B cell (primary cell): ENCODE measurements around the gene TBC1D22A. TPM values are rescaled to one million over a fixed set of nuclear protein-coding genes. Genes with fewer than 3 reads are reported as not detected.

Experiments used
- ATAC-seq: fragments of 200-7000 bp; cut with Tn5 transposase; one replicate; pipeline ENCODE4 v1.10.0; 2021; ENCODE audit warnings: low read depth, mild to moderate bottlenecking, moderate number of reproducible peaks, moderate library complexity
- CTCF ChIA-PET: fragments of 350-600 bp; sonication (Branson Sonifier 250); formaldehyde crosslinking; loops from one replicate; lab custom pipeline; 2021; ENCODE audit warnings: antibody characterized with exemption, inconsistent platforms; lab: Charles Lee
- POLR2A ChIA-PET: fragments of 350-600 bp; sonication (Branson Sonifier 250); formaldehyde crosslinking; loops from one replicate; lab custom pipeline; 2021; ENCODE audit warnings: antibody characterized with exemption; lab: Charles Lee
- DNase-seq: peaks from one replicate; pipeline ENCODE4 v3.0.0; 2013
- H2AFZ ChIP-seq: 2 replicates; pipeline ENCODE4 v1.6.1; 2012; ENCODE audit warnings: mild to moderate bottlenecking, low read depth, low read length; ENCODE audit not compliant: insufficient read depth, poor library complexity, severe bottlenecking
- H3K27ac ChIP-seq, 2 donors: 1 replicate in 1 of 2; 2 replicates in 1 of 2; pipeline ENCODE4 v1.5.1; 2012 to 2013; ENCODE audit warnings: low read length in 2 of 2, mild to moderate bottlenecking in 2 of 2, moderate library complexity in 1 of 2
- H3K27me3 ChIP-seq, 4 experiments: fragments of 200-600 bp in 1 of 4; sonication (generic) in 1 of 4; replicated peaks in 1 of 4; 1 replicate in 2 of 4; 2 replicates in 2 of 4; pipeline versions ENCODE4 v1.6.1 to v1.7.0; 2013 to 2016; ENCODE audit warnings: low read length in 3 of 4, mild to moderate bottlenecking in 2 of 4, mixed read lengths in 1 of 4, moderate library complexity in 1 of 4; ENCODE audit not compliant: insufficient read depth in 4 of 4, control insufficient read depth in 3 of 4; ENCODE audit errors: control extremely low read depth in 1 of 4
- H3K36me3 ChIP-seq, 2 experiments: replicated peaks in 1 of 2; 1 replicate in 1 of 2; 2 replicates in 1 of 2; pipeline versions ENCODE4 v1.6.1 to v1.7.1; 2013; ENCODE audit warnings: low read length in 1 of 2; ENCODE audit not compliant: insufficient read depth in 2 of 2, control insufficient read depth in 1 of 2; ENCODE audit errors: control extremely low read depth in 1 of 2, extremely low read depth in 1 of 2
- H3K4me1 ChIP-seq, 2 donors: fragments of 200-600 bp in 1 of 2; sonication (generic) in 1 of 2; 1 replicate in 1 of 2; 2 replicates in 1 of 2; pipeline versions ENCODE4 v1.5.1 to v1.6.1; 2013 to 2017; ENCODE audit warnings: low read length in 2 of 2; ENCODE audit not compliant: control insufficient read depth in 2 of 2, insufficient read depth in 2 of 2
- H3K4me2 ChIP-seq: replicated peaks from 2 replicates; pipeline ENCODE3; 2012; ENCODE audit warnings: mild to moderate bottlenecking, low read depth, low read length; ENCODE audit not compliant: poor library complexity, severe bottlenecking
- H3K4me3 ChIP-seq, 5 experiments: fragments of 200-600 bp in 1 of 5; sonication (generic) in 1 of 5; 1 replicate in 3 of 5; 2 replicates in 2 of 5; pipeline versions ENCODE4 v1.5.1 to v1.7.0; 2011 to 2016; ENCODE audit warnings: low read length in 4 of 5, mild to moderate bottlenecking in 4 of 5, low read depth in 2 of 5, control low read depth in 1 of 5, moderate library complexity in 1 of 5; ENCODE audit not compliant: insufficient read depth in 1 of 5; ENCODE audit errors: control extremely low read depth in 1 of 5, extremely low read depth in 1 of 5
- H3K79me2 ChIP-seq: fragments of 200-600 bp; sonication (generic); one replicate; pipeline ENCODE4 v1.6.0; 2016; ENCODE audit warnings: low read length; ENCODE audit not compliant: control insufficient read depth, insufficient read depth
- H3K9ac ChIP-seq: fragments of 200-600 bp; sonication (generic); 2 replicates; pipeline ENCODE4 v1.6.1; 2017; ENCODE audit warnings: mild to moderate bottlenecking, low read length, moderate library complexity
- H3K9me3 ChIP-seq, 3 donors: one replicate each; pipeline versions ENCODE4 v1.6.1 to v1.7.1; 2013; ENCODE audit warnings: low read length in 2 of 3; ENCODE audit not compliant: control insufficient read depth in 2 of 3, insufficient read depth in 1 of 3; ENCODE audit errors: control extremely low read depth in 1 of 3
- H4K20me1 ChIP-seq: 2 replicates; pipeline ENCODE4 v1.6.0; 2012; ENCODE audit warnings: mild to moderate bottlenecking, low read length; ENCODE audit not compliant: insufficient read depth, control insufficient read depth, poor library complexity, severe bottlenecking
- H3K27ac Mint-ChIP-seq: one replicate; pipeline ENCODE4 v1.8.0; 2021; ENCODE audit warnings: mixed read lengths
- H3K27me3 Mint-ChIP-seq: one replicate; pipeline ENCODE4 v1.8.0; 2021; ENCODE audit warnings: mixed read lengths
- H3K4me1 Mint-ChIP-seq: one replicate; pipeline ENCODE4 v1.8.0; 2021; ENCODE audit warnings: mixed read lengths
- H3K4me3 Mint-ChIP-seq: one replicate; pipeline ENCODE4 v1.8.0; 2021; ENCODE audit warnings: mixed read lengths
- H3K9me3 Mint-ChIP-seq: one replicate; pipeline ENCODE4 v1.8.0; 2022; ENCODE audit warnings: mixed read lengths; ENCODE audit not compliant: insufficient read depth
- EZH2 ChIP-seq: IDR thresholded peaks from 2 replicates; pipeline ENCODE4 v1.6.1; 2012; ENCODE audit warnings: borderline replicate concordance, low read depth, mild to moderate bottlenecking, moderate library complexity, low read length; ENCODE audit not compliant: insufficient read depth, poor library complexity, severe bottlenecking
- WGBS: methylation state at CpG from one replicate; pipeline ENCODE4 v1.1.5; 2013; ENCODE audit warnings: missing lambda C conversion rate; ENCODE audit not compliant: insufficient coverage; 5-methylcytosine and 5-hydroxymethylcytosine counted together
- intact Hi-C: fragments of 100-400 bp; cut with micrococcal nuclease; formaldehyde crosslinking; loops from one replicate; pipeline ENCODE4 v1.10.0; 2022
- polyA plus RNA-seq: library from polyadenylated mRNA; depleted of rRNA; stranded (reverse); fragments of >200 nt; gene quantifications from 2 replicates; pipeline ENCODE4 v1.2.3, GENCODE V29; 2012
- total RNA-seq, 2 donors: library from RNA; stranded (reverse); fragments of 120-200 nt in 1 of 2; gene quantifications; 1 replicate in 1 of 2; 2 replicates in 1 of 2; pipeline versions ENCODE4 v1.2.3 to v1.2.4, GENCODE V29; 2013 to 2022
- TF ChIP-seq, protein P1 (sequence below): fragments of 200-600 bp; IDR thresholded peaks from one replicate; pipeline ENCODE4 v1.8.0; 2022; ENCODE audit warnings: antibody characterized with exemption, mild to moderate bottlenecking

Gene TBC1D22A
- total and polyA plus RNA-seq, 2 donors (not counting 1 experiment from before 2014, with no cell fraction given) = 73.8 to 128 TPM

DNA sequence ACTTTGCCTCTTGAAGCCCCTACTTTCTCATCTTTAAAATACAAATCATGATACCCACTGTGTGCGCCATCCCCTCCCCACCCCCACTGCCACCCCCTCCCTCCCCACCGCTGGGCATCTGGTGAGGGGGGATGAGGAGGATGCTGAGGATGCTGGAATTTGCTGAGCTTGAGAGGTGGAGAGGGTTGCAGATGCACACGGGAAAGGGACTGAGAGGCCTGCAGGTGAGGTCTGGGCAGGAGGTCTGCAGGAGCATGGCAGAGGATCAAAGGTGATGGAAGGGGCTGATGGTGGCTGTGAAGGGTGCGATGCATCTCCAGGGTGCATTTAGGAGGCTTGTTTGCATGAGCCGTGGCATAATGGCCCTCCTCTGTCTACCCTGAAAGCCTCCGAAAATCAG, 7.6 kb upstream of the TBC1D22A start:
- ATAC-seq (no peak), DNase-seq (no peak)
- WGBS = 91% methylated on average over 3 of the region's 6 CpGs
- H3K4me1 ChIP-seq = peaks cover 6 to 35% of the 10 kb centered on the region in 2 donors
- TF ChIP-seq, protein P1, sequence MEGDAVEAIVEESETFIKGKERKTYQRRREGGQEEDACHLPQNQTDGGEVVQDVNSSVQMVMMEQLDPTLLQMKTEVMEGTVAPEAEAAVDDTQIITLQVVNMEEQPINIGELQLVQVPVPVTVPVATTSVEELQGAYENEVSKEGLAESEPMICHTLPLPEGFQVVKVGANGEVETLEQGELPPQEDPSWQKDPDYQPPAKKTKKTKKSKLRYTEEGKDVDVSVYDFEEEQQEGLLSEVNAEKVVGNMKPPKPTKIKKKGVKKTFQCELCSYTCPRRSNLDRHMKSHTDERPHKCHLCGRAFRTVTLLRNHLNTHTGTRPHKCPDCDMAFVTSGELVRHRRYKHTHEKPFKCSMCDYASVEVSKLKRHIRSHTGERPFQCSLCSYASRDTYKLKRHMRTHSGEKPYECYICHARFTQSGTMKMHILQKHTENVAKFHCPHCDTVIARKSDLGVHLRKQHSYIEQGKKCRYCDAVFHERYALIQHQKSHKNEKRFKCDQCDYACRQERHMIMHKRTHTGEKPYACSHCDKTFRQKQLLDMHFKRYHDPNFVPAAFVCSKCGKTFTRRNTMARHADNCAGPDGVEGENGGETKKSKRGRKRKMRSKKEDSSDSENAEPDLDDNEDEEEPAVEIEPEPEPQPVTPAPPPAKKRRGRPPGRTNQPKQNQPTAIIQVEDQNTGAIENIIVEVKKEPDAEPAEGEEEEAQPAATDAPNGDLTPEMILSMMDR = no peak
- TF ChIP-seq EZH2 = no peak
- H3K4me2 ChIP-seq = no peak overlapping the region
- intact Hi-C loops = no loop called here
- H4K20me1 ChIP-seq = no peaks in the 10 kb centered on the region
- H3K9me3 ChIP-seq = peaks cover 0 to 17% (median 13%) of the 10 kb centered on the region in 3 donors
- H3K27ac ChIP-seq = no peak overlapping the region
- H2AFZ ChIP-seq = no peak overlapping the region
- H3K27ac Mint-ChIP-seq = peak overlapping the region; percentile 56
- peaks cover 15% of the 10 kb centered on the region for H3K79me2 ChIP-seq
- no peaks in the 10 kb centered on the region for H3K36me3 ChIP-seq
- no peak overlapping the region for H3K9ac ChIP-seq
- H3K4me3 ChIP-seq = no peak overlapping the region
- peaks cover 5% of the 10 kb centered on the region for H3K9me3 Mint-ChIP-seq
- ChIA-PET POLR2A (interaction anchor here (0.6 kb wide), 1 partner anchor 142 kb away, joined by 3 read pairs; no protein-coding TSS in a partner anchor), CTCF (interaction anchor here (0.8 to 13.1 kb wide), 3 partner anchors 8 to 48 kb away, joined by 3 to 468 read pairs (median 87); no protein-coding TSS in a partner anchor)
- no peak overlapping the region for H3K4me3 Mint-ChIP-seq
- peaks cover 1% of the 10 kb centered on the region for H3K27me3 Mint-ChIP-seq
- peaks cover 24% of the 10 kb centered on the region for H3K4me1 Mint-ChIP-seq
- peaks cover 0 to 6% (median 0%) of the 10 kb centered on the region in 4 experiments for H3K27me3 ChIP-seq

DNA sequence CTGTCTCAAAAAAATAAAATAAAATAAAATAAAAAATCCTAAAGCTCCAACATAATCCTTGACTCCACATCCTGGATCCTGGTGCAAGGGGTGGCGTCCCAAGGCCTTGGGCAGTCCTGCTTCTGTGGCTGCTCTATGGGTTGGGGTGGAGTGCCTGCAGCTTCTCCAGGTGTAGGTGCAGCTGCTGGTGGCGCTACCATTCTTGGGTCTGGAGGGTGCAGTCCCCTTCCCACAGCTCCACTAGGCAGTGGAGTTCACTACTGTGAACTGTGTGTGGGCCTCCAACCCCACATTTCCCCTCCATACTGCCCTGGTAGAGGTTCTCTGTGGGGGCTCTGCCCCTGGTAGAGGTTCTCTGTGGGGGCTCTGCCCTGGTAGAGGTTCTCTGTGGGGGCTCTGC, 6.9 kb upstream of the TBC1D22A start:
- intact Hi-C loops = no loop called here

More for the DNA sequence above, 6.9 kb upstream of the TBC1D22A start:
- H3K4me3 ChIP-seq = no peak overlapping the region
- Mint-ChIP-seq H3K4me3 (no peak overlapping the region), H3K9me3 (peaks cover 5% of the 10 kb centered on the region), H3K27me3 (no peaks in the 10 kb centered on the region), H3K27ac (no peak overlapping the region), H3K4me1 (peaks cover 17% of the 10 kb centered on the region)
- H4K20me1 ChIP-seq = no peaks in the 10 kb centered on the region
- H3K4me1 ChIP-seq = peaks cover 6 to 28% of the 10 kb centered on the region in 2 donors
- no peak overlapping the region for H3K4me2 ChIP-seq
- ChIA-PET CTCF (interaction anchor here (5.4 to 13.1 kb wide), 4 partner anchors 13 to 193 kb away, joined by 49 to 468 read pairs (median 69); no protein-coding TSS in a partner anchor), POLR2A (interaction anchor here (0.6 kb wide), 1 partner anchor 39 kb away, joined by 9 read pairs; no protein-coding TSS in a partner anchor)
- WGBS = no CpG with 5 or more reads among the region's 2 CpGs
- H3K27ac ChIP-seq = no peak overlapping the region
- no peaks in the 10 kb centered on the region for H3K36me3 ChIP-seq
- H3K79me2 ChIP-seq = peaks cover 19% of the 10 kb centered on the region
- H3K27me3 ChIP-seq = peaks cover 0 to 6% (median 0%) of the 10 kb centered on the region in 4 experiments
- TF ChIP-seq, protein P1 = no peak
- no peak for TF ChIP-seq EZH2
- no peak overlapping the region for H3K9ac ChIP-seq
- no peak for ATAC-seq
- no peak for DNase-seq
- peaks cover 0 to 17% (median 13%) of the 10 kb centered on the region in 3 donors for H3K9me3 ChIP-seq
- no peak overlapping the region for H2AFZ ChIP-seq
